ENCODE data around the gene PRR29.

GRCh38 chr17:63976702-63977101 is 21.4 kb upstream of the PRR29 start:
- no peak for TF ChIP-seq POLR2A (IDR thresholded peaks at IDR 0.05)
- no peak for TF ChIP-seq CTCF (IDR thresholded peaks at IDR 0.05)
